Mammary epithelial cell (primary cell): ENCODE measurements around the gene TMTC4.

Experiments used
- CTCF ChIP-seq, 2 donors: IDR thresholded peaks in 1 of 2; conservative IDR thresholded peaks in 1 of 2; 2 replicates each; pipeline ENCODE4 v1.5.1; 2011 to 2012; ENCODE audit warnings: inconsistent platforms in 2 of 2, low read length in 2 of 2, mild to moderate bottlenecking in 2 of 2, control low read depth in 1 of 2, low read depth in 1 of 2; ENCODE audit not compliant: insufficient read depth in 1 of 2; ENCODE audit errors: extremely low read depth in 1 of 2
- EZH2 ChIP-seq: IDR thresholded peaks from 2 replicates; pipeline ENCODE4 v1.6.1; 2012; ENCODE audit warnings: low read length, inconsistent platforms, borderline replicate concordance

GRCh38 chr13:100625447-100625846, 49.1 kb downstream of the TMTC4 start:
- TF ChIP-seq CTCF (conservative IDR thresholded peaks at IDR 0.05 in 1 of 2, IDR thresholded peaks at IDR 0.05 in 1 of 2; ENCODE audit: extremely low read depth in 1 of 2, insufficient read depth in 1 of 2, low read depth in 1 of 2, low read length in 2 of 2) (no peak), EZH2 (no peak)
